ENCODE results near the gene PREB.

Gene PREB

GRCh38 chr2:27154488-27154887 lies 20.1 kb upstream of the PREB start:
- DNase-seq (ENCODE audit: insufficient read length, low spot score) (no peak), FAIRE-seq (no peak)
- TF ChIP-seq TAF1 (IDR thresholded peaks at IDR 0.05; ENCODE audit: low read depth, low read length) (no peak), PAX5 (IDR thresholded peaks at IDR 0.05; ENCODE audit: insufficient read depth, low read length, severe bottlenecking) (no peak), SPI1 (IDR thresholded peaks at IDR 0.05; ENCODE audit: low read depth, low read length) (no peak), POLR2A (IDR thresholded peaks at IDR 0.05; ENCODE audit: low read depth, low read length) (no peak), POLR2AphosphoS5 (IDR thresholded peaks at IDR 0.05; ENCODE audit: low read depth, low read length) (no peak), POU2F2 (IDR thresholded peaks at IDR 0.05; ENCODE audit: low read depth, low read length) (no peak)

GRCh38 chr2:27152796-27153464 lies 18.5 kb upstream of the PREB start:
- TF ChIP-seq POLR2A (IDR thresholded peaks at IDR 0.05; ENCODE audit: low read depth, low read length): no peak
- no peak for TF ChIP-seq PAX5 (IDR thresholded peaks at IDR 0.05; ENCODE audit: insufficient read depth, low read length, severe bottlenecking)
- no peak for TF ChIP-seq TAF1 (IDR thresholded peaks at IDR 0.05; ENCODE audit: low read depth, low read length)
- TF ChIP-seq SPI1 (IDR thresholded peaks at IDR 0.05; ENCODE audit: low read depth, low read length): no peak
- no peak for TF ChIP-seq POU2F2 (IDR thresholded peaks at IDR 0.05; ENCODE audit: low read depth, low read length)
- TF ChIP-seq POLR2AphosphoS5 (IDR thresholded peaks at IDR 0.05; ENCODE audit: low read depth, low read length): no peak
- DNase-seq (ENCODE audit: insufficient read length, low spot score) (no peak), FAIRE-seq (peak; percentile 56)

GRCh38 chr2:27152102-27152795 lies 17.8 kb upstream of the PREB start:
- TF ChIP-seq POLR2A (IDR thresholded peaks at IDR 0.05; ENCODE audit: low read depth, low read length) (no peak), PAX5 (IDR thresholded peaks at IDR 0.05; ENCODE audit: insufficient read depth, low read length, severe bottlenecking) (no peak), POU2F2 (IDR thresholded peaks at IDR 0.05; ENCODE audit: low read depth, low read length) (no peak), POLR2AphosphoS5 (IDR thresholded peaks at IDR 0.05; ENCODE audit: low read depth, low read length) (no peak), TAF1 (IDR thresholded peaks at IDR 0.05; ENCODE audit: low read depth, low read length) (no peak), SPI1 (IDR thresholded peaks at IDR 0.05; ENCODE audit: low read depth, low read length) (no peak)
- no peak for DNase-seq (ENCODE audit: insufficient read length, low spot score)
- no peak for FAIRE-seq

- TF ChIP-seq POU2F2 (IDR thresholded peaks at IDR 0.05; ENCODE audit: low read depth, low read length) (no peak), PAX5 (IDR thresholded peaks at IDR 0.05; ENCODE audit: insufficient read depth, low read length, severe bottlenecking) (no peak), TAF1 (IDR thresholded peaks at IDR 0.05; ENCODE audit: low read depth, low read length) (no peak)
- FAIRE-seq (no peak), DNase-seq (ENCODE audit: insufficient read length, low spot score) (no peak)
Observed at GRCh38 chr2:27150639-27151230, 16.3 kb upstream of the PREB start.

- DNase-seq (ENCODE audit: insufficient read length, low spot score) (no peak), FAIRE-seq (no peak)
- TF ChIP-seq TAF1 (IDR thresholded peaks at IDR 0.05; ENCODE audit: low read depth, low read length) (no peak), SPI1 (IDR thresholded peaks at IDR 0.05; ENCODE audit: low read depth, low read length) (no peak), POLR2A (IDR thresholded peaks at IDR 0.05; ENCODE audit: low read depth, low read length) (no peak), PAX5 (IDR thresholded peaks at IDR 0.05; ENCODE audit: insufficient read depth, low read length, severe bottlenecking) (no peak), POLR2AphosphoS5 (IDR thresholded peaks at IDR 0.05; ENCODE audit: low read depth, low read length) (no peak), POU2F2 (IDR thresholded peaks at IDR 0.05; ENCODE audit: low read depth, low read length) (no peak)
Observed at GRCh38 chr2:27149570-27150405, 15.4 kb upstream of the PREB start.

- DNase-seq (ENCODE audit: insufficient read length, low spot score) (no peak), FAIRE-seq (no peak)
- TF ChIP-seq SPI1 (IDR thresholded peaks at IDR 0.05; ENCODE audit: low read depth, low read length): no peak
- no peak for TF ChIP-seq POU2F2 (IDR thresholded peaks at IDR 0.05; ENCODE audit: low read depth, low read length)
- no peak for TF ChIP-seq PAX5 (IDR thresholded peaks at IDR 0.05; ENCODE audit: insufficient read depth, low read length, severe bottlenecking)
- no peak for TF ChIP-seq TAF1 (IDR thresholded peaks at IDR 0.05; ENCODE audit: low read depth, low read length)
- TF ChIP-seq POLR2A (IDR thresholded peaks at IDR 0.05; ENCODE audit: low read depth, low read length): no peak
- TF ChIP-seq POLR2AphosphoS5 (IDR thresholded peaks at IDR 0.05; ENCODE audit: low read depth, low read length): no peak
Observed at GRCh38 chr2:27148801-27149439, 14.5 kb upstream of the PREB start, which contains the start of gene TCF23. Gene TCF23 (plus strand): TSS chr2:27149004. CDS start chr2:27149134, 130 bp downstream.

- TF ChIP-seq PAX5 (IDR thresholded peaks at IDR 0.05; ENCODE audit: insufficient read depth, low read length, severe bottlenecking) (no peak), POU2F2 (IDR thresholded peaks at IDR 0.05; ENCODE audit: low read depth, low read length) (no peak), TAF1 (IDR thresholded peaks at IDR 0.05; ENCODE audit: low read depth, low read length) (no peak), POLR2A (IDR thresholded peaks at IDR 0.05; ENCODE audit: low read depth, low read length) (no peak), SPI1 (IDR thresholded peaks at IDR 0.05; ENCODE audit: low read depth, low read length) (no peak), POLR2AphosphoS5 (IDR thresholded peaks at IDR 0.05; ENCODE audit: low read depth, low read length) (no peak)
- FAIRE-seq (no peak), DNase-seq (ENCODE audit: insufficient read length, low spot score) (no peak)
Observed at GRCh38 chr2:27147935-27148334, 13.5 kb upstream of the PREB start.

GRCh38 chr2:27145682-27146081 lies 11.2 kb upstream of the PREB start:
- no peak for TF ChIP-seq POLR2AphosphoS5 (IDR thresholded peaks at IDR 0.05; ENCODE audit: low read depth, low read length)
- TF ChIP-seq PAX5 (IDR thresholded peaks at IDR 0.05; ENCODE audit: insufficient read depth, low read length, severe bottlenecking): no peak
- DNase-seq (ENCODE audit: insufficient read length, low spot score) (no peak), FAIRE-seq (no peak)

Measured in GM12891 (cell line).